K562 (cell line): ENCODE data around the gene ATG7. TPM values are rescaled to one million over a fixed set of nuclear protein-coding genes. Genes with fewer than 3 reads are reported as not detected.

Experiments
- ATAC-seq: fragments of 200-7000 bp; cut with Tn5 transposase; 3 replicates; pipeline ENCODE4 v1.9.1; 2020; ENCODE audit warnings: moderate library complexity
- BruUV-seq: library from RNA; stranded (reverse); fragments of 400-500 nt; replicated peaks from 2 replicates; lab custom pipeline; 2021; lab: Mats Ljungman, UMichigan
- CTCF ChIA-PET: fragments of 300-600 bp; formaldehyde crosslinking; extraction: SDS; loops from one replicate; lab custom pipeline; 2021; ENCODE audit warnings: low intra/inter-chr PET ratio; lab: Yijun Ruan, JAX
- POLR2A ChIA-PET: fragments of 300-600, 350-650 bp; sonication (Branson Sonifier 250); formaldehyde crosslinking; extraction: SDS; loops from one replicate; lab custom pipeline; 2021; ENCODE audit warnings: antibody characterized with exemption, inconsistent platforms; lab: Yijun Ruan, JAX
- DNase-seq, 4 experiments: peaks; one replicate each; pipeline versions ENCODE4 v3.0.0 to v3.0.0-alpha.2; 2011 to 2018; ENCODE audit warnings: low spot score in 3 of 4, mixed read lengths in 3 of 4; ENCODE audit errors: extremely low read depth in 1 of 4
- FAIRE-seq: peaks from 2 replicates; lab custom pipeline; 2011; peaks lifted over from hg19 to GRCh38; lab: Jason Lieb, UNC
- H2AFZ ChIP-seq: 2 replicates; pipeline ENCODE4 v1.6.0; 2011; ENCODE audit warnings: low read depth, low read length, control low read depth, inconsistent platforms
- H3K27ac ChIP-seq: fragments of 200-600 bp; 3 replicates; pipeline ENCODE4 v1.8.0; 2011; ENCODE audit warnings: low read depth, mild to moderate bottlenecking, control low read depth, inconsistent platforms, low read length, moderate library complexity, mixed read lengths; ENCODE audit errors: extremely low read depth
- H3K27me3 ChIP-seq, 2 experiments: fragments of 300-600 bp in 1 of 2; 2 replicates in 1 of 2; 3 replicates in 1 of 2; pipeline versions ENCODE4 v1.6.0 to v1.8.0; 2011; ENCODE audit warnings: inconsistent platforms in 2 of 2, low read length in 2 of 2, mild to moderate bottlenecking in 1 of 2, mixed read lengths in 1 of 2, moderate library complexity in 1 of 2; ENCODE audit not compliant: control insufficient read depth in 2 of 2, insufficient read depth in 2 of 2
- H3K36me3 ChIP-seq: fragments of 300-600 bp; 3 replicates; pipeline ENCODE4 v1.8.0; 2011; ENCODE audit warnings: mild to moderate bottlenecking, low read length, inconsistent platforms; ENCODE audit not compliant: control insufficient read depth, insufficient read depth
- H3K4me1 ChIP-seq, 2 experiments: fragments of 200-600 bp in 1 of 2; replicated peaks in 1 of 2; 2 replicates in 1 of 2; 3 replicates in 1 of 2; pipeline versions ENCODE4 v1.5.1 to v1.8.0; 2011; ENCODE audit warnings: inconsistent platforms in 2 of 2, low read length in 2 of 2, mild to moderate bottlenecking in 1 of 2, mixed read lengths in 1 of 2, moderate library complexity in 1 of 2; ENCODE audit not compliant: control insufficient read depth in 2 of 2, insufficient read depth in 2 of 2
- H3K4me2 ChIP-seq: 2 replicates; pipeline ENCODE4 v1.6.1; 2011; ENCODE audit warnings: low read length, control low read depth, inconsistent platforms, mixed read lengths; ENCODE audit not compliant: insufficient read depth
- H3K4me3 ChIP-seq: fragments of 200-600 bp; sonication (generic), shearing (Covaris generic); 2 replicates; pipeline ENCODE4 v1.5.1; 2016; ENCODE audit warnings: control low read depth, inconsistent platforms
- H3K79me2 ChIP-seq: fragments of 200-600 bp; 3 replicates; pipeline ENCODE4 v1.8.0; 2011; ENCODE audit warnings: low read length, inconsistent platforms; ENCODE audit not compliant: control insufficient read depth, insufficient read depth
- H3K9ac ChIP-seq, 2 experiments: 2 replicates each; pipeline versions ENCODE4 v1.6.0 to v1.6.1; 2011; ENCODE audit warnings: low read depth in 2 of 2, low read length in 2 of 2, control low read depth in 1 of 2, inconsistent platforms in 1 of 2, mild to moderate bottlenecking in 1 of 2, mixed read lengths in 1 of 2; ENCODE audit not compliant: insufficient read depth in 1 of 2
- H3K9me1 ChIP-seq: one replicate; pipeline ENCODE4 v1.6.0; 2011; ENCODE audit warnings: inconsistent platforms, mild to moderate bottlenecking, low read length, moderate library complexity; ENCODE audit not compliant: control insufficient read depth, insufficient read depth
- H3K9me3 ChIP-seq: replicated peaks from 2 replicates; pipeline ENCODE4 v1.5.1; 2011; ENCODE audit warnings: low read depth, low read length, inconsistent platforms; ENCODE audit not compliant: control insufficient read depth, insufficient read depth
- H4K20me1 ChIP-seq: replicated peaks from 2 replicates; pipeline ENCODE4 v1.6.1; 2011; ENCODE audit warnings: low read length, inconsistent platforms, mixed read lengths; ENCODE audit not compliant: control insufficient read depth, insufficient read depth
- FOXM1 ChIP-seq, 2 experiments: fragments of 450-650 bp in 1 of 2; sonication (generic) in 1 of 2; formaldehyde crosslinking in 1 of 2; IDR thresholded peaks; 2 replicates each; pipeline versions ENCODE4 v1.6.1 to v1.9.0; 2017 to 2022; ENCODE audit warnings: low read depth in 2 of 2, mild to moderate bottlenecking in 2 of 2, missing genetic modification reagents in 1 of 2, moderate library complexity in 1 of 2
- RAD21 ChIP-seq, 2 experiments: fragments of 250-450 bp in 1 of 2; fragments of 450-650 bp in 1 of 2; sonication (Bioruptor Pico) in 1 of 2; formaldehyde crosslinking in 1 of 2; IDR thresholded peaks in 1 of 2; conservative IDR thresholded peaks in 1 of 2; 2 replicates each; pipeline versions ENCODE4 v1.4.0 to v1.8.0; 2020 to 2022; ENCODE audit warnings: mild to moderate bottlenecking in 2 of 2, moderate library complexity in 1 of 2
- WGBS: fragments of 100-300 bp; shearing (Covaris generic); methylation state at CpG from one replicate; pipeline ENCODE4 v1.1.6; 2016; ENCODE audit warnings: low coverage, mixed read lengths; ENCODE audit not compliant: insufficient coverage; ENCODE audit errors: missing lambda C conversion rate; 5-methylcytosine and 5-hydroxymethylcytosine counted together
- in situ Hi-C: fragments of 300-500 bp; cut with MboI; formaldehyde crosslinking; loops from 4 replicates; pipeline ENCODE4 v1.15.0; 2018; ENCODE audit warnings: inconsistent platforms, mixed read lengths
- intact Hi-C: fragments of 100-400 bp; cut with micrococcal nuclease; formaldehyde crosslinking; loops from 2 replicates; pipeline ENCODE4 v1.14.2; 2022
- polyA plus RNA-seq, 8 experiments: library from polyadenylated mRNA; depleted of rRNA in 4 of 8; stranded (reverse) in 5 of 8; unstranded in 3 of 8; fragments of >200 nt; fragmentation: Nextera tagmentation in 2 of 8; fragmentation: Illumina TruSeq in 1 of 8; extraction: Ambion mirVana in 2 of 8; extraction: Trizol in 1 of 8; gene quantifications; 2 replicates each; pipeline versions ENCODE4 v1.2.1 to v1.2.3, GENCODE V29; 2011 to 2014; ENCODE audit warnings: inconsistent platforms in 1 of 8, missing spikeins in 1 of 8
- total RNA-seq, 7 experiments: library from RNA; depleted of rRNA in 6 of 7; stranded (reverse); fragments of >200 nt in 6 of 7; fragmentation: Illumina TruSeq in 2 of 7; extraction: Trizol in 2 of 7; gene quantifications; 2 replicates each; pipeline versions ENCODE4 v1.2.1 to v1.2.3, GENCODE V29; 2011 to 2021; ENCODE audit warnings: low replicate concordance in 1 of 7
- TF ChIP-seq, protein P1 (sequence below), 3 experiments: IDR thresholded peaks in 2 of 3; conservative IDR thresholded peaks in 1 of 3; 2 replicates each; pipeline ENCODE4 v1.5.1; 2011 to 2012; ENCODE audit warnings: low read length in 3 of 3, mild to moderate bottlenecking in 3 of 3, control low read depth in 2 of 3, improper control_type of control experiment in 1 of 3, inconsistent platforms in 1 of 3, low read depth in 1 of 3, mixed read lengths in 1 of 3, moderate library complexity in 1 of 3; ENCODE audit not compliant: insufficient read depth in 2 of 3

Gene ATG7
- total and polyA plus RNA-seq, 9 of the 15 experiments (the other 6 are each of a cell fraction or from before 2014, with no cell fraction given) = 18.3 to 45.3 (median 33.6) TPM

DNA sequence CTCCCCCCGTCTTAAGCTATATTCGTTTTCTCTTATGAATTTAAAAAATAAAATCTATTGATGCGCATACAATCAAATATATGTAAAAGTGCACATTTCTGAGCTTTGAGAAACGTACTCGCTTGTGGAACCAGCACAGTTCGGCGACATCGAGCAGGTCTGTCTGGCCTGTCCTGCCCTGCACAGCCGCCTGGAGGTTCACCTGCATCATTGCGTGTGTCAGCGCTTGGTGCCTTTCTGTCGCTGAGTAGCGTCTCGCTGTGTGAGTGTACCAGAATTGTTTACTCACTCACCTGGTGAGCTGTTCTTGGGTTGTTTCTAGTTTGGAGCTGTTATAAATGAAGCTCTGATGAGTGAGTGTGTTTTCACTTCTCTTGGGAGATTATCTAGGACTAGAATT is 267.5 kb downstream of the ATG7 start:
- ATAC-seq = peak; percentile 41; the same call in 2 of the 3 replicates
- CTCF ChIA-PET = no interaction called here

More for the DNA sequence above, 267.5 kb downstream of the ATG7 start:
- DNase-seq (no peak), FAIRE-seq (peak; percentile 73)
- Histone ChIP-seq H3K27ac (no peak overlapping the region), H3K4me2 (no peak overlapping the region), H3K27me3 (no peaks in the 10 kb centered on the region), H3K9me3 (no peaks in the 10 kb centered on the region), H3K36me3 (no peaks in the 10 kb centered on the region), H2AFZ (no peak overlapping the region), H3K9me1 (no peaks in the 10 kb centered on the region), H3K4me1 (peaks cover 0 to 12% of the 10 kb centered on the region in 2 experiments; a peak in 2 of 5 replicates), H3K9ac (no peak overlapping the region), H3K4me3 (no peak overlapping the region), H4K20me1 (no peaks in the 10 kb centered on the region; the same call in 1 of the 2 replicates), H3K79me2 (no peaks in the 10 kb centered on the region)
- intact Hi-C loops (loop anchor here (10.0 kb wide), 1 partner anchor 155 kb away; no protein-coding TSS in a partner anchor), in situ Hi-C loops (no loop called here)
- POLR2A ChIA-PET = no interaction called here
- TF ChIP-seq, protein P1, sequence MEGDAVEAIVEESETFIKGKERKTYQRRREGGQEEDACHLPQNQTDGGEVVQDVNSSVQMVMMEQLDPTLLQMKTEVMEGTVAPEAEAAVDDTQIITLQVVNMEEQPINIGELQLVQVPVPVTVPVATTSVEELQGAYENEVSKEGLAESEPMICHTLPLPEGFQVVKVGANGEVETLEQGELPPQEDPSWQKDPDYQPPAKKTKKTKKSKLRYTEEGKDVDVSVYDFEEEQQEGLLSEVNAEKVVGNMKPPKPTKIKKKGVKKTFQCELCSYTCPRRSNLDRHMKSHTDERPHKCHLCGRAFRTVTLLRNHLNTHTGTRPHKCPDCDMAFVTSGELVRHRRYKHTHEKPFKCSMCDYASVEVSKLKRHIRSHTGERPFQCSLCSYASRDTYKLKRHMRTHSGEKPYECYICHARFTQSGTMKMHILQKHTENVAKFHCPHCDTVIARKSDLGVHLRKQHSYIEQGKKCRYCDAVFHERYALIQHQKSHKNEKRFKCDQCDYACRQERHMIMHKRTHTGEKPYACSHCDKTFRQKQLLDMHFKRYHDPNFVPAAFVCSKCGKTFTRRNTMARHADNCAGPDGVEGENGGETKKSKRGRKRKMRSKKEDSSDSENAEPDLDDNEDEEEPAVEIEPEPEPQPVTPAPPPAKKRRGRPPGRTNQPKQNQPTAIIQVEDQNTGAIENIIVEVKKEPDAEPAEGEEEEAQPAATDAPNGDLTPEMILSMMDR (IDR thresholded peaks at IDR 0.05 in 2 of 3, conservative IDR thresholded peaks at IDR 0.05 in 1 of 3; ENCODE audit: insufficient read depth in 2 of 3, low read depth in 1 of 3, low read length in 3 of 3) = peak in 2 of 3 experiments; percentile 14 to 19; a peak in 2 of 6 replicates
- no peak for TF ChIP-seq FOXM1 (IDR thresholded peaks at IDR 0.05; ENCODE audit: low read depth)
- no peak for TF ChIP-seq FOXM1 (CRISPR knock-in tag; IDR thresholded peaks at IDR 0.05; ENCODE audit: low read depth)
- peak in 1 of 2 experiments; percentile 33; a peak in 2 of 4 replicates for TF ChIP-seq RAD21 (CRISPR knock-in tag; conservative IDR thresholded peaks at IDR 0.05 in 1 of 2, IDR thresholded peaks at IDR 0.05 in 1 of 2)
- 76% methylated on average over 14 of the region's 14 CpGs for WGBS
- BruUV-seq = no TSS peak
